Fibroblast of villous mesenchyme (primary cell): Measurements from ENCODE around the gene FGGY. TPM values are rescaled to one million over a fixed set of nuclear protein-coding genes. Genes with fewer than 3 reads are reported as not detected.

Source experiments
- DNase-seq: peaks from one replicate; pipeline ENCODE4 v3.0.0-alpha.2; 2010; ENCODE audit warnings: low read depth
- H3K4me3 ChIP-seq: 2 replicates; pipeline ENCODE4 v1.5.1; 2011; ENCODE audit warnings: low read depth, mild to moderate bottlenecking, low read length
- total RNA-seq: library from RNA; depleted of rRNA; stranded (reverse); fragments of >200 nt; gene quantifications from 2 replicates; pipeline ENCODE4 v1.2.3, GENCODE V29; 2012
- TF ChIP-seq, protein P1 (sequence below): IDR thresholded peaks from 2 replicates; pipeline ENCODE4 v1.5.1; 2012; ENCODE audit warnings: low read depth, mild to moderate bottlenecking, low read length; ENCODE audit not compliant: insufficient read depth

Gene FGGY
- total RNA-seq, 1 donor, result 11.7 TPM

DNA sequence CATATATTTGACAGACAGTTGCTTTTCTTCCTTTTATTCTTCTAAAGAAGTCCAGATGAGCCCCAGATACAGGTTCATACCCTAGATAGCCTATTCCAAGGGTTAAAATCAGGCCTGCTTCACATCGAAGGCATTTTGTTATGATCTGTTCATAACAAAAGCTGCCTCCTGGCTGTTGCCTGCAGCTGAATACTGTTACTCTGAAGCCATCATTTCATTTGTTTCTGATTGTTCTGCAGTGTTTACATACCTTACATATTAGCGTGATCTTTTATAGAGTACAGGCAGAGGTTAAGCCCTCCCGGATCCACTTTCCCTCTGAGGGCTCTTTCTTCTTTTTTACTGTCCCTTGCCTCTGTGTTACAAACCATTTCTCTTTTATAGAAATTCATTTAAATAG lies 298.9 kb downstream of the FGGY start:
- peak; percentile 84 for DNase-seq
- TF ChIP-seq, protein P1, sequence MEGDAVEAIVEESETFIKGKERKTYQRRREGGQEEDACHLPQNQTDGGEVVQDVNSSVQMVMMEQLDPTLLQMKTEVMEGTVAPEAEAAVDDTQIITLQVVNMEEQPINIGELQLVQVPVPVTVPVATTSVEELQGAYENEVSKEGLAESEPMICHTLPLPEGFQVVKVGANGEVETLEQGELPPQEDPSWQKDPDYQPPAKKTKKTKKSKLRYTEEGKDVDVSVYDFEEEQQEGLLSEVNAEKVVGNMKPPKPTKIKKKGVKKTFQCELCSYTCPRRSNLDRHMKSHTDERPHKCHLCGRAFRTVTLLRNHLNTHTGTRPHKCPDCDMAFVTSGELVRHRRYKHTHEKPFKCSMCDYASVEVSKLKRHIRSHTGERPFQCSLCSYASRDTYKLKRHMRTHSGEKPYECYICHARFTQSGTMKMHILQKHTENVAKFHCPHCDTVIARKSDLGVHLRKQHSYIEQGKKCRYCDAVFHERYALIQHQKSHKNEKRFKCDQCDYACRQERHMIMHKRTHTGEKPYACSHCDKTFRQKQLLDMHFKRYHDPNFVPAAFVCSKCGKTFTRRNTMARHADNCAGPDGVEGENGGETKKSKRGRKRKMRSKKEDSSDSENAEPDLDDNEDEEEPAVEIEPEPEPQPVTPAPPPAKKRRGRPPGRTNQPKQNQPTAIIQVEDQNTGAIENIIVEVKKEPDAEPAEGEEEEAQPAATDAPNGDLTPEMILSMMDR, result peak; percentile 26

DNA sequence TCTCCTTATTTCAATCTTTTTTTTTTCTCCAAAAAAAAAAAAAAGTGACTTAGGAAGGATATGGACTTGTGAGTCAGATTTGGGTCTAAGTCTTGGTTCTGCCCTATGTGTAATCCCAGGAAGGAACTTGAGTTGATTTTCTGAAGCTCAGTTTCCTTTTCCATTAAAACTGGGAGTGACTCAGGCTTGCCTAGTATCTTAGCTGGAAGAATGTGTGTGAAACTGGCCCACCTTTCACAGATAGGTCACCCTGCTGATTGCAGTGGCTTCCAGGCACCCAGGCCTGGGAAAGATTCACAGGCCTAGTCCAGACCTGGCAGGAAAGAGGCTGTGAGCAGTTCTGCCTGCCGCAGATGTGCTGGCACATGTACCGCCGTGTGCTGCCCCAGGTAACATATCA lies 299.5 kb downstream of the FGGY start:
- TF ChIP-seq, protein P1, result no peak
- peak; percentile 87 for DNase-seq
- no peak overlapping the region for H3K4me3 ChIP-seq

More for the DNA sequence above, 298.9 kb downstream of the FGGY start:
- H3K4me3 ChIP-seq, result no peak overlapping the region

DNA sequence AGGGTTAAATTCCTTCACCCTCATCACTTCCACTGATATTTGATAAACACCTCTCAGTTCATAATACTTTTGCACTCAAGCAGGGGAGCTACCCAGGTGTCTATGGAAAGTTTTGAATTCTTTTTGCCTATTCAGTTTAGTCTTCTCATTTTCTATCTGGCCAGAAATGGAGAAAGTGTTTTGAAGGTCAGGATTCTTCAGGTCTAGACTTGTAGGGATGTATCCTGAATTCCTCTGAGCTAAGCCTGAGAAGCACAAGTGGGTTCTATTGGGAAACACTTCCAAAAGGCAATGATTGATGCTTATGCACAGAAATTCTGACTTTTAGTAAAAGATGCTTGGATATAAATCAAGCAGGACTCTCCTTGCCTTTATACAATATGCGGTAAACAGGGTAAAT lies 300.1 kb downstream of the FGGY start:
- TF ChIP-seq, protein P1, result no peak
- no peak overlapping the region for H3K4me3 ChIP-seq
- DNase-seq, result no peak

DNA sequence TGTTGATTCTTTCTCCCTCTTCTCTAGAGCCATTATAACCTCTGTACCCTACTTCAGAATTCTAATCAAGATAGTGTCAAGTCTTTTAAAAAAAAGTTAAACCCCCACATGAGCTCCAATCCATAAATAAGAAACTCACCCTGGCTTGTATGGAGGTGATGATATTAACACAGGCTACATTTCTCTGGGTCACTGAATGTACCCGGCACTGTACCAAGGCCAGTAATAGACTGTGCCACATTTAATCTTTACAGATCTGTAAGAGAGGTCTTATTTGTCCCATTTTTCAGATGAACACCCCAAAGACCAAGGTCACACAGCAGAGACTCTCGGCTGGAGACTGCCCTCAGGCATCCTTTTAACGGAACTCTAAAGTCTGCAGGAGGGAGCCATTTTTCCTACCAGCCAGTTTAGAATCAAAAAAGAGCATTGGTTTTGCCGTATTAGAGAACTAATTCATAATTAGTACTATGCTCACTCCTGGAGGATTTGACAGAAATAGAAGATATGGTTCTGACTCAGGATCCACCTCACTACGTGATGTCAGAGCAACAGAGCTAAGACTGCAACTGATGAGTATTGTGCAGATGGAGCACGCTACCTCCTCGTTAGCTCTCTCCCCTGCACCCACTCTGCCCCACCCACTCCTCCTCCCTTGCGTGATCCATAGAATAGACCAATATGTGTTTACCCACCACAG lies 300.7 kb downstream of the FGGY start:
- no peak overlapping the region for H3K4me3 ChIP-seq
- TF ChIP-seq, protein P1, result no peak
- no peak for DNase-seq

DNA sequence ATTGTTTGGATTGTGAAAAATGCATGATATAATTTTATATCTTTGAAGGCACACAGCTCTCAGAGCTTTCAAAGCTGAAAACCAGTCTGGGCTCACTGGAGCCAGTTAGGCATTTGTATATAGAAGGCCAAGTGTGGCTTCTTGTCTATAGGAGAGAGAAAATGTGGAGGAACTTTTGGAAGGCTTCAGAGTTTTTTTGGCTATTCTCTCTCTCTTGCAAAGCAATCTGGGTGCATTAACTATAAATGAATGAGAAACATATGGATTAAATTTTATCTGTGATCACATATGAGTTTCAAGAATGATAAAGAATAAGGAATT lies 301.2 kb downstream of the FGGY start:
- DNase-seq, result no peak
- TF ChIP-seq, protein P1, result no peak

DNA sequence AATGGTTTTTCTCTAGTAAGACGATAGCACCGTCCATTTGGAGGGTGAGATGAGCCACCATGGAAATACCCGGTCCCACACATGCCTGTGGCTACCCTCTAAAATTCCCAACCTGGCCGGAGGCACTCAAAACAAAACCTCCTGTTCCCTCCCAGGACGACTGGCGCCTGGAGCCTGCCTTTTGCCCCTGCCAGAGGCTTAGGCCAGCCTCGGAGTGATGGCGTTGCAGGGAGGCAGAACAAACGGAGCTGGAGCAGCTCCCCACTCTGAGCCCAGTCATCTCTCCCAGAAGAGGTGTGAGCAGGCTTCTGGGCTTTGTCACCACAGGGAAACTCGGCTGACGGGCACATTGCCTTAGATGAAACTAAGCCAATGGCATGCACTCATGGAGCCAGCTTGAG lies 304.1 kb downstream of the FGGY start:
- TF ChIP-seq, protein P1, result no peak
- DNase-seq, result no peak
- no peak overlapping the region for H3K4me3 ChIP-seq

More for the DNA sequence above, 301.2 kb downstream of the FGGY start:
- no peak overlapping the region for H3K4me3 ChIP-seq

DNA sequence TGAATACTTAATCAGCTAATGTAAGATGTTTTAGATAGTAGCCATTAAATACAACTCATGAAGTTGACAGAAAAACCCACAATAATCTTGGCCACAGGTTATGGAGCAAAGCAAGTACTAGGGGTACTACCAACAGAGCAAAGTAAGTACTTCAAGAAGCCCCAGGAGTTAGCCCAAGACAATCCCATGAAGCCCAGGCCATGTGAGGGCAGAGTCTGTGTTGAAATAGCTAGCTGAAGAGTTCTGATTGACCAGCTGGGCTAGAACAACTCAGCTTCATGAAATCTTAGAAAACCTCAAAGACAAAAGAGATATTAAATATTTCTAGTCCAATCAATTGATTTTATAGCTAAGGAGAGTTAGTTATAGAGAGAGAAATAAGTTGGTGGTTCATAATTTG lies 304.9 kb downstream of the FGGY start:
- no peak overlapping the region for H3K4me3 ChIP-seq
- DNase-seq, result no peak
- TF ChIP-seq, protein P1, result no peak
